ENCODE measurements around the gene GTF2I. TPM values are rescaled to one million over a fixed set of nuclear protein-coding genes. Genes with fewer than 3 reads are reported as not detected.
"Not testable (repeated sequence)": the region's sequence is repeated elsewhere in the genome, so short reads cannot be mapped to it uniquely, and the experiment has no call there.

The GTF2I gene
- total RNA-seq, 4 donors from 2014 or later = 240 to 385 (median 353) TPM

DNA sequence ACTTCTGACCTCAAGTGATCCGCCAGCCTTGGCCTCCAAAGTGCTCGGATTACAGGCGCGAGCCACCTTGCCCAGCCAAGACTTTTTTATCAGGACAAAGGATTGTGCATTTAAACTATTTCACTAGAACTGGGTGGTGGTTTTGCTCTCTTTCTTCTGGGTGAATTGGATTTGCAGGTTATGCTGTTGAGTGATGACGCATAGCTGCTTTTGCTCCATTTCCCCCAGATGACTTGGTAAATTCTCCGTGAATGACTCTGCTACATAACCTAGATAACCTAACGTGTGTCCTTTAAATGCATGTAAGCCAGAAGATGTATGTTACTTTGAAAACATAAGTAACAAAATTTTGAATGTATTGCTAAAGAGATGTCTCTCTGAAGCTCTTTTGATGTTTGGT is 100.8 kb downstream of the GTF2I start:
- H3K4me3 ChIP-seq (replicated peaks in 1 of 3); H3K9me3 ChIP-seq; H3K27me3 ChIP-seq; H3K27ac ChIP-seq; H3K36me3 ChIP-seq; intact Hi-C loops (cut with DNase I); H3K4me1 ChIP-seq; DNase-seq: not testable (repeated sequence)
- WGBS, 2 donors = no CpG with 5 or more reads among the region's 7 CpGs

DNA sequence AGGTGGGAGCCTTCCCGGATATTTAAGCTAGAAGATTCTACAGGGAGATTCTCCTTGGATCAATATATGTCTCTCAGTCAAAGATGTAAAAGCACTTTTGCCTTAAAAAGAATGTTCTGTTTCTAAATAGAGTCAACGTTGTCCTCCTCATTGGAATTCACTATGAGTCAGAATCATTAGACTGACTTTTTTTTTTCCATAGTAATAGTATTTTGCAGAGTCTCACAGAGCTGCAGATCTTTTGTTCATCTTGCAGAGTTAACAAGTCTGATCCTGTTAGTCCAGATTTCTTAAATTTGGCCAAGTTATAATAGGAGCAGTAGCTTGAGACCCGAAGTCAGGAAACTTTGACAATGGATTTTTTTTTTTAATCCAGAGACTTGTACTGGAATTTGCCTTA is 101.5 kb downstream of the GTF2I start:
- WGBS, 2 donors = no CpG with 5 or more reads among the region's 3 CpGs
- not testable (repeated sequence) for H3K27ac ChIP-seq

DNA sequence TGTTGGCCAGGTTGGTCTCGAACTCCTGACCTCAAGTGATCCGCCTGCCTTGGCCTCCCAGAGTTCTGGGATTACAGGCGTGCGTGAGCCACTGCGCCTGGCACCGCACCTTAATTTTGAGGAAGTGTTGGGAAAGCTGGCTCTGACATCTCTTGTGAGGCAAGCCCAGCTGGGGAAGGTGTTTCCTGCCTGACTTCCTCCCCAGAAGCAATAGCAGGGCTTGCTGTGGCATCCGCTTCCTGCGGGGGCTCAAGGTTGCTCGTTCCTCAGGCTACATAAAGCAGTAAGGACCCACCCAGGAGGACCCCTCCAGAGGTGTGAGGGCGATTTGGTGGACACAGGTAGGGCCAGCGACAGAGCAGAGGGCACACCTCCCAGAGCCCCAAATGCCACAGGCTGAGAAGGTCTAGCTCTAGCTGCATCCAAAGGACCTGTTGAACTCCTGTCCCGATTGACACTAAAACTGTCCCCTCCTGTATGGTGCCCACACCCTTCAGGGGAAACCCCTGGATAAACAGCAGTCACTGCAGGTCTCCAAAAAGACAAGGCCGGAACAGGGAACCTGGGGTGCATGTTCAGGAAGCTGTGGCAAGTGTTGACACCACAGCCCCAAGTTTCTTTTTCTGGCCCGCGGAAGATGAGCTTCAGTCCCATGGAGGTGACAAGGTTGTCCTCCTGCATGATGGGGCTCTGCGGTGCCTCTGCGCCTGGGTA is 107.8 kb downstream of the GTF2I start:
- H3K9me3 ChIP-seq; H3K4me1 ChIP-seq; H3K36me3 ChIP-seq; H3K4me3 ChIP-seq (replicated peaks in 1 of 3); H3K27me3 ChIP-seq; H3K27ac ChIP-seq; intact Hi-C loops (cut with DNase I); DNase-seq: not testable (repeated sequence)
- WGBS, 2 donors = no CpG with 5 or more reads among the region's 17 CpGs

More for the DNA sequence above, 101.5 kb downstream of the GTF2I start:
- DNase-seq; H3K36me3 ChIP-seq; H3K4me1 ChIP-seq; H3K27me3 ChIP-seq; H3K4me3 ChIP-seq (replicated peaks in 1 of 3); H3K9me3 ChIP-seq; intact Hi-C loops (cut with DNase I): not testable (repeated sequence)

DNA sequence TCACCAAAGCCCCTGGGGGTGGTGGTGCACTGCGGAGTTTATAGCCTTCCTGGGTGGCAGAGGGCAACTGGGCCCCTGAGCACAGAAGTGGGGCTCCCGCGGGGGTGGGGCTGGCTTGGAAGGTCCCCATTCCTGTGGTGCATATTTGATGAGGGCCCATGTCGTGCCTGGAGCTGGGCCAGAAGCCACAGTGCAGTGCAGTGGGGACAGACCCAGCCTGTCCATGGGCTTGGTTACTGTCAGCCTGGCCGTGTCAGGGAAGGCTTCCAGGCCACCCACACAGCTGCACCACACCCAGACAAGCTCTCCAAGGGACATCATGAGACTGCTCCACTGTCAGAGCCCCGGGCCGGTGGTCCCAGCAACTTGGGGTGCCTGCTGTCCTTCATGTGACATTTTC is 109.0 kb downstream of the GTF2I start:
- H3K36me3 ChIP-seq; intact Hi-C loops (cut with DNase I); H3K27me3 ChIP-seq; H3K4me3 ChIP-seq (replicated peaks in 1 of 3); DNase-seq; H3K4me1 ChIP-seq; H3K9me3 ChIP-seq; H3K27ac ChIP-seq: not testable (repeated sequence)
- WGBS, 2 donors = 40 to 43% methylated on average over 1 of the region's 7 CpGs

DNA sequence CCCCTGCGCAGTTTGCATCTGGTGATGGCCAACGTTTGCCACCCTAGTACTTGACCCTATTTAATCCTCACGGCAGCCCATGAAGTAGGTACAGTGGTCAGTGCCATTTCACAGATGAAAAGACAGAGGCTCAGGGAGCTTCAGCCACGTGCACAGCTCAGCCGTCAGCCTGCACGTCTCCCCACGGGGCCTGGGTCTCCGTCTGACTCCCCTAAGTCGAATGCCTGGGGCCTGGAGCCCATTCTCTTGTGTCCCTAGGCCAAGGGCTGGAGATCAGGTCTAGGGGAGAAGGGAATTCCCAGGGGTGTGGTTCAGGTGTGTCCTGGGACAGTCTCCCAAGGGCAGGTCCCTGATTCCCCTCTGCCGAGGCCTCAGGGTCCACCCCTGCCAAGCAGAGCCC is 109.5 kb downstream of the GTF2I start:
- H3K27ac ChIP-seq; H3K4me3 ChIP-seq (replicated peaks in 1 of 3); H3K36me3 ChIP-seq; H3K27me3 ChIP-seq; intact Hi-C loops (cut with DNase I); H3K9me3 ChIP-seq; H3K4me1 ChIP-seq; DNase-seq: not testable (repeated sequence)
- 90% methylated on average over 2 of the region's 10 CpGs; no CpG with 5 or more reads in 1 of the 2 donors for whole genome bisulfite sequencing, 2 donors

DNA sequence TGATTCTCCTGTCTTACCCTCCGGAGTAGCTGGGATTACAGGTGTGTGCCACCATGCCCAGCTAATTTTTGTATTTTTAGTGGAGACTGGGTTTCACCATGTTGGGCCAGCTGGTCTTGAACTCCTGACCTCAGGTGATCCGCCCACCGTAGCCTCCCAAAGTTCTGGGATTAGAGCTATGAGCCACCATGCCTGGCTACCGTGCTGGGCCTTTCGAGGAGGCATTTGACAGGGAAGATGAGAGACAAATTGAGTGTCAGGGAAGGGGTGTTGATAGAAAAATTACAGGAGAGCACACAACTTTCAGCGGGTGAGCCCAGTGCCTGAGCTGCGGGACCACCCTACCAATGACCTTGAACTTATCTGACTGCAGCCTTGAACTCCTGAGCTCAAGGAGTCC is 112.5 kb downstream of the GTF2I start:
- H3K4me3 ChIP-seq (replicated peaks in 1 of 3); H3K9me3 ChIP-seq; intact Hi-C loops (cut with DNase I); H3K36me3 ChIP-seq; H3K27ac ChIP-seq; DNase-seq; H3K27me3 ChIP-seq; H3K4me1 ChIP-seq: not testable (repeated sequence)
- 97% methylated on average over 4 of the region's 7 CpGs; no CpG with 5 or more reads in 1 of the 2 donors for WGBS, 2 donors

DNA sequence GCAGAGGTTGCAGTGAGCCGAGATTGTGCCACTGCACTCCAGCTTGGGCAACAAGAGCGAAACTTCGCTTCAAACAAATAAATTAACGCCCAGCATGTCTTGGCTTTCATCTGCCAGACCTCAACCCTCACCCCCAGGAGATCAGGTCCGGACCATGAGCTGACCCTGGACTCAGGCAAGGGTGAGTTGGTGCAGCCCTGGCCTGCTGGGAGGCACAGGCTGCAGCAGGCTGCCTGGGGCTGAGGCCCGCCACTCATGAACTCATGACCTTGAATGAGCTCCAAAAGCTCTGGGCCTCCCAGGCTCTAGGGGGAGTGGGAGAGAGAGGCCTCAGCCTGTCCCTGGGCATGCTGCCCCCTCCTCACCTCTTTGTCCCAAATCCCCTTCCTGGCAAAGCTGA is 114.6 kb downstream of the GTF2I start:
- WGBS, 2 donors = 90 to 96% methylated on average over 2 to 4 of the region's 6 CpGs
- H3K9me3 ChIP-seq; intact Hi-C loops (cut with DNase I); H3K27ac ChIP-seq; H3K36me3 ChIP-seq; H3K4me1 ChIP-seq; H3K27me3 ChIP-seq; DNase-seq; H3K4me3 ChIP-seq (replicated peaks in 1 of 3): not testable (repeated sequence)

DNA sequence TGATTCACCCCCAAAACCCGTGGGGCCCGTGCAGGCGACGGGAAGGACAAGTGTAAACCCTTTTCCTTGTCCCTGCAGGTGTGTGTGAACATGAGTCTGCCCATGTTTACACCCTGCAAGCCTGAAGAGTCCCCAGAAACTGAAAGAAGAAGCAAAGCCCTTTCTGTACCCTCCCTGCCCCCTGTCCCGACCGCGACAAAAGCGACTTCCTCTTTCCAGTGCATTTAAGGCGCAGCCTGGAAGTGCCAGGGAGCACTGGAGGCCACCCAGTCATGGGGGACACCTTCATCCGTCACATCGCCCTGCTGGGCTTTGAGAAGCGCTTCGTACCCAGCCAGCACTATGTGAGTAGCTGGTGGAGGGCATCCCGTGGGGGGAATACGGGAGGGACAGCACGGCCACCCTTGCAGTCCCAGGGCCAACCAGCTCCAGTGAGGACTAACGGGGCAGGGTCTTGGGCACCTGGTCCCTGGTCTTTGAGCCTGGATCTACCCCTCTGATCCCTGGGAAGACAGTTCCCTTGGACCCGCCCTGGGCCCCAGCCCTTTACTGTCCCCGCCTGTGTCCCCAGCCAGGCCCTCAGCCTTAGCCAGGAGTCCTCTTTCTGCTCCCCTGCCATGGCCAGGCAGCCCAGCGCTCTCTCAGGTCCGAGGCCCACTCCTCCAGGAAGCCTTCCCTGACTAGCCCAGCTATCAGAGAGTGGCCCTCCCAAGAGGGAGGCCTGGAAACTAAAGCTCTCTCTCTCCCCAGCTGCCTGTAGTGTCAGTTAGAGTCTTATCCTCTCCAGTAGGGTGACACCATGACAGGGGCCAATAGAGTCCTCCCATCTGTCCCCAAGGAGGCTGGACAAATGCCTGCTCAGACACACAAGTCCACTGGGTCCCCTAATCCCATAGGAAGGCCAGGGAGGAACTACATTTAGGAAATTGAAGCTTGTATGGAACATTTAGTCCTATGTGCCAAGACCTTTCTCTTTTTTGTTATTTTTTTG is 116.5 kb downstream of the GTF2I start, which contains the start of gene NCF1:
Gene NCF1, plus strand, starts transcription at position 252 of the 991 bp plus-strand sequence. Its CDS starts 21 bp downstream, at position 273.
- no CpG with 5 or more reads among the region's 21 CpGs for WGBS, 2 donors
- H3K4me1 ChIP-seq; intact Hi-C loops (cut with DNase I); H3K4me3 ChIP-seq (replicated peaks in 1 of 3); H3K36me3 ChIP-seq; H3K27me3 ChIP-seq; H3K9me3 ChIP-seq; DNase-seq; H3K27ac ChIP-seq: not testable (repeated sequence)

DNA sequence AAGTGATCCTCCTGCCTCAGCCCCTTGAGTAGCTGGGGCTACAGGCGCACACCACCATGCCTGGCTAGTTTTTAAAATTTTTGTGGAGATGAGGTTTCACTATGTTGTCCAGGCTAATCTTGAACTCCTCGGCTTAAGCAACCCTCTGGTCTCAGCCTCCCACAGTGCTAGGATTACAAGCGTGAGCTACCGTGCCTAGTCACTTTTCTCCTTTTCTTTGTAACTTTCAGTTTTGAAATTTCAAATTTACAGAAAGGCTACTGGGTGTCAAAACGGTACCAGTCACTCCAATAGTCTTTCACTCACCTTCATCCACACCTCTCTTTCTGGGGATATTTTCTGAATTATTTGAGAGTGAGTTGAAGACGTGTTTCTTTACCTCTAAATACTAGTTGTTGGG is 117.6 kb downstream of the GTF2I start:
- intact Hi-C loops (cut with DNase I); H3K9me3 ChIP-seq; H3K4me1 ChIP-seq; DNase-seq; H3K36me3 ChIP-seq; H3K27ac ChIP-seq; H3K4me3 ChIP-seq (replicated peaks in 1 of 3); H3K27me3 ChIP-seq: not testable (repeated sequence)
- no CpG with 5 or more reads among the region's 6 CpGs for whole genome bisulfite sequencing, 2 donors

DNA sequence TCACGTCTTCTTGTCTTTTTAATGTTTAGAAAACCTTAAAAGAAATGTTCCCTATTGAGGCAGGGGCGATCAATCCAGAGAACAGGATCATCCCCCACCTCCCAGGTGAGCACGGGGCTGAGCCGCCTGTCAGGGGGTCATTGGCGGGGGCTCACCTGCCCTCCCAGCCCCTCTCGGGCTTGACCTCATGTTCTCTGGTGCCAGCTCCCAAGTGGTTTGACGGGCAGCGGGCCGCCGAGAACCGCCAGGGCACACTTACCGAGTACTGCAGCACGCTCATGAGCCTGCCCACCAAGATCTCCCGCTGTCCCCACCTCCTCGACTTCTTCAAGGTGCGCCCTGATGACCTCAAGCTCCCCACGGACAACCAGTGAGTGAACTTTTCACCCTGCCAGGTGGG is 121.5 kb downstream of the GTF2I start:
- H3K9me3 ChIP-seq; H3K4me1 ChIP-seq; H3K27me3 ChIP-seq; H3K27ac ChIP-seq; DNase-seq; H3K36me3 ChIP-seq; H3K4me3 ChIP-seq (replicated peaks in 1 of 3); intact Hi-C loops (cut with DNase I): not testable (repeated sequence)
- WGBS, 2 donors = no CpG with 5 or more reads among the region's 17 CpGs

DNA sequence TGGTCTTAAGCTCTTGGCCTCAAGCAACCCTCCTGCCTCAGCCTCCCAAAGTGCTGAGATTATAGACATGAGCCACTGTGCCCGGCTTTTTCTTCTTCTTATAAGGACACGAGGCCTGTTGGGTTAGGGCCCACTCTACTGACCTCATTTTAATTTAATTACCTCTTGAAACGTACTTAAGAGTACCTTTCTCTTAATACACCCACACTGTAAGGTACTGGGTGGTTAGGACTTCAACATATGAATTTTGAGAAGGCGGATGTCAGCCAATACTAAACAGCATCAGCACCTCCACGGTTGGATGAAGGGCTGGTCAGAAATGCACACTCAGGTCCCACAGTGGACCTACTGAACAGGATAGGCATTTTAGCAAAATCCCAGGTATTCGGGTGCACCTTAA is 124.2 kb downstream of the GTF2I start:
- H3K27ac ChIP-seq; intact Hi-C loops (cut with DNase I); H3K9me3 ChIP-seq; H3K27me3 ChIP-seq; H3K4me1 ChIP-seq; H3K36me3 ChIP-seq; DNase-seq; H3K4me3 ChIP-seq (replicated peaks in 1 of 3): not testable (repeated sequence)
- WGBS, 2 donors = 67 to 71% methylated on average over 4 to 5 of the region's 6 CpGs

DNA sequence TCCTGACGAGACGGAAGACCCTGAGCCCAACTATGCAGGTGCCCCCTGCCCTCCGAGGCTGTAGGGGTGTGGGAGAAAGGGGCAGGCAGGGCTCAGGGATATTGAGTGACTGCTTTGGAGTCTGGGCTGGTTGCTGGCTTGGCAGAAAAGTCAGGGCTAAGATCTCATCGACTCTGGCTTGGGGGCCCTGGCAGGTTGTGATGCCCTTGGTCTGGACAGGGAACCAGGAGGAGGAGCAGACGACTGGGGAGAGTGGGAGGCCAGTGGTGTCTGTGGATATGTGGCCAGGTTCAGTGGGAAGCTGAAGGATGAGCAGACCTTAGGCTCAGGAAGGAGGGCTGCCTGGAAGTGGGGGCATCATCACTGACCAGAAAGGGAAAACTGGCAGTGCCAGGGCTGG is 126.1 kb downstream of the GTF2I start:
- WGBS, 2 donors = 80 to 89% methylated on average over 2 of the region's 5 CpGs
- intact Hi-C loops (cut with DNase I); H3K27me3 ChIP-seq; H3K27ac ChIP-seq; H3K4me1 ChIP-seq; DNase-seq; H3K36me3 ChIP-seq; H3K9me3 ChIP-seq; H3K4me3 ChIP-seq (replicated peaks in 1 of 3): not testable (repeated sequence)
